ENCODE data around the gene RNASE7.

DNA sequence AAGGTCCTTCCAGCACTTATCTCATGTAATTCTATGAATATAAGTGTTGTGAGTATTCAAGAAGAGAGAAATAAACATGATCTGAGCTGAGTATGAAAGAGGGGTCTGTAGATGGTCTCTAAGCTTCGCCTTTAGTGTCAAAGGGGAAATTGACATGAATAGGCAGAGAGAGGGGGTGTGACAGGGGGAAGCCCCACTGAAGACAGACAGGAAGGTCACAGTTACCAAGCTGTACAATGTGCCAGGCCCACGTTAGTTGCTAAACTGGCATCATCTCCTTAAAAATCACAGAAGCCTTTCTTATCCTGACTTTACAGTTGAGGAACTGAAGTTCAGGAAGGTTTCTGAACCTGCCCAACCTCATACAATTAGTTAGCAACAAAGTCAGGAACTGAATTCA is 35.5 kb downstream of the RNASE7 start:
- TF ChIP-seq GATA2 (IDR thresholded peaks at IDR 0.05; ENCODE audit: low read depth, low read length) (no peak), GATA3 (IDR thresholded peaks at IDR 0.05; ENCODE audit: low read depth, low read length) (no peak)
